ENCODE results near the gene SGSH.

Gene SGSH

DNA sequence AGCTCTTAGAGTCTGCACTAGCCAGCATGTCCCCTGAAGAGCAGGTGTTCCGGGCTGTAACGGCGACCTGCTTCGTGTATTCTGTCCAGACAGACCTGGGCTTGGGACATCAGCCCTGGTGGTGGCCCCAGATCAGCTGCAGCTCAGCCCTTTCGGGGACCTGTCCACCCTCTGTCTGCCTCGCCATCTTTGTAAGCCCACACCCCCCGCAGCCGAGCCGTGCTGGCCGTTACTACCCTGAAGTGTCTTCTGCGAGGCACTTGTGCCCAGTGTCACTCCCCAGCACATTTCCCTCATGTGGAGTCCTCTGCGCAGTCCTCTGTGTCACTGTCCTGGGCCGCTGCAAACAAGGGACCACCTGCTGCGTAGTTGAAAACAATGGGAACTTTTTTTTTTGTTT is 39.9 kb downstream of the SGSH start (continued):
- TF ChIP-seq, protein P1, sequence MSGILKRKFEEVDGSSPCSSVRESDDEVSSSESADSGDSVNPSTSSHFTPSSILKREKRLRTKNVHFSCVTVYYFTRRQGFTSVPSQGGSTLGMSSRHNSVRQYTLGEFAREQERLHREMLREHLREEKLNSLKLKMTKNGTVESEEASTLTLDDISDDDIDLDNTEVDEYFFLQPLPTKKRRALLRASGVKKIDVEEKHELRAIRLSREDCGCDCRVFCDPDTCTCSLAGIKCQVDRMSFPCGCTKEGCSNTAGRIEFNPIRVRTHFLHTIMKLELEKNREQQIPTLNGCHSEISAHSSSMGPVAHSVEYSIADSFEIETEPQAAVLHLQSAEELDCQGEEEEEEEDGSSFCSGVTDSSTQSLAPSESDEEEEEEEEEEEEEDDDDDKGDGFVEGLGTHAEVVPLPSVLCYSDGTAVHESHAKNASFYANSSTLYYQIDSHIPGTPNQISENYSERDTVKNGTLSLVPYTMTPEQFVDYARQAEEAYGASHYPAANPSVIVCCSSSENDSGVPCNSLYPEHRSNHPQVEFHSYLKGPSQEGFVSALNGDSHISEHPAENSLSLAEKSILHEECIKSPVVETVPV (CRISPR knock-in tag; IDR thresholded peaks at IDR 0.05): no peak

DNA sequence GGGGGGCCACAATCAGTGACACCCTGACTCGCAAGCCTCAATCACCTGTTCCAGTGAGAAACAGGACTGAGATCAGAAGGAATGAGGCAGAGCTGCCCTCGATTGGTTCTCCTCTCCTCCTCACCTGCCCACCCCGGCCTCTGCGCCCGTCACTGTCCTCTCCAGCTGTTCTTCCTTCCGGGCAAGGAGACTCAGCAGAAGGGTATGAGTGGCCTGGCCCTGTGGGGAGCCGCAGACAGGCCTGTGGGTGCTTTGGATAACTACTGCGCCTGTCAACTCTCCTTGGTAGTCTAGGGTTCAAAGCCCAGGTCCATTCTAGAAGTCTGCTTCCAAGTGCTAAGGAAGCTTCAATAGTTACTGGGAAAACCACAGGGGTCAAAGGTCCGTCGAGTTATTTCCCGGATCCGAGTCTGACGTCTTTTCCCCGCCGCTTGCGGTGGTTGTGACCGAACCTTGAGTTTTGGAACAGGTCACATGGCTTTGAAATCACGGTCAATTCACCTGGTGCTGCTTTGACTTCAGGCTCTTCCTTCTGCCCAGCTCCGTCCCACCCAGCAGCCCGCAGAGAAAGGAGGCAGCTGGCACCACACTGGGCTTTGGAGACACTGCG is 42.0 kb downstream of the SGSH start:
- no peak for ATAC-seq
- TF ChIP-seq POU6F1 (CRISPR knock-in tag; IDR thresholded peaks at IDR 0.05; ENCODE audit: borderline replicate concordance, low read depth): no peak
- TF ChIP-seq CSDC2 (CRISPR knock-in tag; IDR thresholded peaks at IDR 0.05): no peak
- TF ChIP-seq ZFP30 (CRISPR knock-in tag; IDR thresholded peaks at IDR 0.05): no peak
- no peak for TF ChIP-seq ZFP3 (CRISPR knock-in tag; IDR thresholded peaks at IDR 0.05)
- TF ChIP-seq ISL1 (CRISPR knock-in tag; IDR thresholded peaks at IDR 0.05): no peak
- no peak for TF ChIP-seq TOX (CRISPR knock-in tag; IDR thresholded peaks at IDR 0.05; ENCODE audit: borderline replicate concordance)
- no peak for TF ChIP-seq ZC3H10 (CRISPR knock-in tag; IDR thresholded peaks at IDR 0.05)
- TF ChIP-seq SNAI2 (CRISPR knock-in tag; IDR thresholded peaks at IDR 0.05): no peak
- TF ChIP-seq ZNF70 (CRISPR knock-in tag; IDR thresholded peaks at IDR 0.05): no peak
- TF ChIP-seq ARNTL (CRISPR knock-in tag; IDR thresholded peaks at IDR 0.05; ENCODE audit: borderline replicate concordance, low read depth): no peak
- TF ChIP-seq ESRRG (CRISPR knock-in tag; IDR thresholded peaks at IDR 0.05): no peak
- no peak for TF ChIP-seq GLIS3 (CRISPR knock-in tag; IDR thresholded peaks at IDR 0.05)
- TF ChIP-seq PATZ1 (CRISPR knock-in tag; IDR thresholded peaks at IDR 0.05; ENCODE audit: borderline replicate concordance): no peak

GRCh38 chr17:80176757-80177156 is 43.4 kb downstream of the SGSH start:
- TF ChIP-seq ZFP30 (CRISPR knock-in tag; IDR thresholded peaks at IDR 0.05): no peak
- no peak for TF ChIP-seq ZNF70 (CRISPR knock-in tag; IDR thresholded peaks at IDR 0.05)
- ATAC-seq: no peak

DNA sequence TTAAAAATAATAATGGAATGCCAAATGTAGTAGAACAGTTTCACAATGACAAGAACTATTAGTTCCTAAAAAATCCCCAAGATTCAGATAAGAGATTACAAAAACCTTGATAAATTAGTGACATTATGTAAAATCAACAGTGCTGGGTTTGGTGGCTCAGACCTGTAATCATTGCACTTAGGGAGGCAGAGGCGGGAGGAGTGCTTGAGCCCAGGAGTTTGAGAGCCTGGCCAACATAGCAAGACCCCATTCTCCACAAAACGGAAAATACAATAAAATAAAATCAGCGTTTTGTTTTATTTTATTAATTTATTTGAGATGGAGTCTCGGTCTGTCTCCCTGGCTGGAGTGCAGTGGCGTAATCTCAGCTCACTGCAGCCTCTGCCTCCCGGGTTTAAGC is 46.2 kb downstream of the SGSH start:
- no peak for ATAC-seq
- TF ChIP-seq BACH2 (CRISPR knock-in tag; IDR thresholded peaks at IDR 0.05; ENCODE audit: borderline replicate concordance) (no peak), ZFP3 (CRISPR knock-in tag; IDR thresholded peaks at IDR 0.05) (no peak), PPARA (CRISPR knock-in tag; IDR thresholded peaks at IDR 0.05; ENCODE audit: borderline replicate concordance) (no peak), ZNF70 (CRISPR knock-in tag; IDR thresholded peaks at IDR 0.05) (no peak), CREB5 (CRISPR knock-in tag; IDR thresholded peaks at IDR 0.05; ENCODE audit: low read depth) (no peak), TOX (CRISPR knock-in tag; IDR thresholded peaks at IDR 0.05; ENCODE audit: borderline replicate concordance) (no peak), POU6F1 (CRISPR knock-in tag; IDR thresholded peaks at IDR 0.05; ENCODE audit: borderline replicate concordance, low read depth) (no peak), ESRRG (CRISPR knock-in tag; IDR thresholded peaks at IDR 0.05) (no peak), TCF4 (CRISPR knock-in tag; IDR thresholded peaks at IDR 0.05; ENCODE audit: borderline replicate concordance) (no peak)
- TF ChIP-seq, protein P2, sequence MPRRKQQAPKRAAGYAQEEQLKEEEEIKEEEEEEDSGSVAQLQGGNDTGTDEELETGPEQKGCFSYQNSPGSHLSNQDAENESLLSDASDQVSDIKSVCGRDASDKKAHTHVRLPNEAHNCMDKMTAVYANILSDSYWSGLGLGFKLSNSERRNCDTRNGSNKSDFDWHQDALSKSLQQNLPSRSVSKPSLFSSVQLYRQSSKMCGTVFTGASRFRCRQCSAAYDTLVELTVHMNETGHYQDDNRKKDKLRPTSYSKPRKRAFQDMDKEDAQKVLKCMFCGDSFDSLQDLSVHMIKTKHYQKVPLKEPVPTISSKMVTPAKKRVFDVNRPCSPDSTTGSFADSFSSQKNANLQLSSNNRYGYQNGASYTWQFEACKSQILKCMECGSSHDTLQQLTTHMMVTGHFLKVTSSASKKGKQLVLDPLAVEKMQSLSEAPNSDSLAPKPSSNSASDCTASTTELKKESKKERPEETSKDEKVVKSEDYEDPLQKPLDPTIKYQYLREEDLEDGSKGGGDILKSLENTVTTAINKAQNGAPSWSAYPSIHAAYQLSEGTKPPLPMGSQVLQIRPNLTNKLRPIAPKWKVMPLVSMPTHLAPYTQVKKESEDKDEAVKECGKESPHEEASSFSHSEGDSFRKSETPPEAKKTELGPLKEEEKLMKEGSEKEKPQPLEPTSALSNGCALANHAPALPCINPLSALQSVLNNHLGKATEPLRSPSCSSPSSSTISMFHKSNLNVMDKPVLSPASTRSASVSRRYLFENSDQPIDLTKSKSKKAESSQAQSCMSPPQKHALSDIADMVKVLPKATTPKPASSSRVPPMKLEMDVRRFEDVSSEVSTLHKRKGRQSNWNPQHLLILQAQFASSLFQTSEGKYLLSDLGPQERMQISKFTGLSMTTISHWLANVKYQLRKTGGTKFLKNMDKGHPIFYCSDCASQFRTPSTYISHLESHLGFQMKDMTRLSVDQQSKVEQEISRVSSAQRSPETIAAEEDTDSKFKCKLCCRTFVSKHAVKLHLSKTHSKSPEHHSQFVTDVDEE (CRISPR knock-in tag; IDR thresholded peaks at IDR 0.05): no peak
- TF ChIP-seq, protein P1 (CRISPR knock-in tag; IDR thresholded peaks at IDR 0.05): no peak

All from SK-N-SH treated with all-trans-retinoic acid at 6 μM for 48 hours (cell line).